Ureter (tissue), 1 donor: Measurements from ENCODE around the gene ATP5PO. TPM values are rescaled to one million over a fixed set of nuclear protein-coding genes. Genes with fewer than 3 reads are reported as not detected.
"Not testable (repeated sequence)": the region's sequence is repeated elsewhere in the genome, so short reads cannot be mapped to it uniquely, and the experiment has no call there.

Experiments
- DNase-seq: peaks from one replicate; pipeline ENCODE4 v3.0.0-alpha.2; 2020; ENCODE audit warnings: low spot score
- total RNA-seq: library from RNA; stranded (reverse); gene quantifications from one replicate; pipeline ENCODE4 v1.2.4, GENCODE V29; 2023
- donor health status: DM: yes; HTN: yes; CAD: no.

Gene ATP5PO
- total RNA-seq, 1 donor from 2014 or later, result 188 TPM

- no peak for DNase-seq
Measured at GRCh38 chr21:33869873-33870272, 45.7 kb downstream of the ATP5PO start.

GRCh38 chr21:33867868-33868267, 47.7 kb downstream of the ATP5PO start:
- not testable (repeated sequence) for DNase-seq

- DNase-seq, result no peak
Measured at GRCh38 chr21:33866826-33867225, 48.8 kb downstream of the ATP5PO start.

GRCh38 chr21:33865996-33866575, 49.5 kb downstream of the ATP5PO start:
- DNase-seq, result no peak

GRCh38 chr21:33865176-33865575, 50.4 kb downstream of the ATP5PO start:
- no peak for DNase-seq

GRCh38 chr21:33864150-33864549, 51.5 kb downstream of the ATP5PO start:
- DNase-seq, result no peak

- not testable (repeated sequence) for DNase-seq
Measured at GRCh38 chr21:33863191-33863590, 52.4 kb downstream of the ATP5PO start.

GRCh38 chr21:33861125-33861524, 54.5 kb downstream of the ATP5PO start:
- no peak for DNase-seq

GRCh38 chr21:33860332-33860879, 55.2 kb downstream of the ATP5PO start:
- DNase-seq, result no peak

GRCh38 chr21:33859373-33860102, 56.1 kb downstream of the ATP5PO start:
- DNase-seq, result no peak

GRCh38 chr21:33858667-33859372, 56.8 kb downstream of the ATP5PO start:
- no peak for DNase-seq

- DNase-seq, result no peak
Measured at GRCh38 chr21:33857846-33858666, 57.5 kb downstream of the ATP5PO start.

- no peak for DNase-seq
Measured at GRCh38 chr21:33856893-33857527, 58.6 kb downstream of the ATP5PO start.

- DNase-seq, result no peak
Measured at GRCh38 chr21:33855190-33855589, 60.4 kb downstream of the ATP5PO start.

GRCh38 chr21:33854604-33855003, 61.0 kb downstream of the ATP5PO start:
- DNase-seq, result no peak

Other genes starting within 250 kb of the ATP5PO start
- gene MRPS6, start 157.8 kb upstream of the ATP5PO start, total RNA-seq, result 43.5 TPM
- gene SLC5A3, start 157.8 kb upstream of the ATP5PO start, total RNA-seq, result 17.4 TPM